Endometrium (tissue), 2 donors: Measurements from ENCODE around the gene SPON2.

Experiments used
- FAIRE-seq: peaks from 2 replicates; lab custom pipeline; 2012; peaks lifted over from hg19 to GRCh38; lab: Jason Lieb, UNC
- donor health status: control.
- donor health status: control.

The SPON2 gene

DNA sequence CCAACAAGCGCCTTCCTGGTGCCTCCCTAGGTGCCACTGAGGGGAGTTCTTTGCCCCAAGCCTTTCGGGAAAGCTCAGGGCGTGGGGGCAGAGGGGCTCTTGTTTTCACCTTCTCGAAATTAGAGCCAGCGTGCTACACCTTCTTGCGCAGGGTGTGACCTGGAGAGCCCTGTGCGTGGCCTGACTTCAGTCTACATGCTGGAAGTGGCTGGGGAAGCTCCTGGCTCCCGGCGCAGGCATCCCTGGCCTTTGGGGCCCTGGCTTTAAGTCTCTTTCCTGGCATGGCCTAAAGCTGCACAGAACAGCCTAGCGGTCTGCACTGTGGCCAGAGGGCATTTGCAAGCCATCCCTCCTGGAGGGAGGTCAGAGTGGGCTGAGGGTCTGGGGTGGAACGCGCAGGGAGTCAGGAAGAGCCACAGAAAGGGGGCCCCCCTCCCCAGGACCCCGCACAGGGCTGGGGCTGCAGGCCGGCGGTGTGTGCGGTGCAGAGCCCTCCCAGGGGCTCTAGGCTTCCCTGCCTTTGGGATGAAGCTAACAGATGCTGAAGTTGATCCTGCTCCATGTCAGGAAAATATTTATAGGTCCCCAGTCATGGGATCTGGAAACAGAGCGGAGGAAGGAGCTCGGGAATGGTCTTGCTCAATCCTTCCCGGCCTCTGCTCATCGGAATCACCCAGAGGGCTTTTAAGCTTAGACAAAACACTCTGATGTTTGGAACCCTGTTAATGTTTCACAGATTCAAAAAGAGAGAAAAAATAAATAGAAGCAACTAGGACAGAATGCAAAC, 781 bp upstream of the SPON2 start:
- peak; percentile 97 for FAIRE-seq

- FAIRE-seq, result no peak
Observed at GRCh38 chr4:1171311-1172227, 814 bp downstream of the SPON2 start.

GRCh38 chr4:1170976-1171310, 1.4 kb downstream of the SPON2 start:
- FAIRE-seq, result no peak

GRCh38 chr4:1170156-1170975, 2.0 kb downstream of the SPON2 start:
- FAIRE-seq, result no peak

GRCh38 chr4:1169691-1170096, 2.7 kb downstream of the SPON2 start:
- no peak for FAIRE-seq

GRCh38 chr4:1169171-1169671, 3.2 kb downstream of the SPON2 start:
- no peak for FAIRE-seq

DNA sequence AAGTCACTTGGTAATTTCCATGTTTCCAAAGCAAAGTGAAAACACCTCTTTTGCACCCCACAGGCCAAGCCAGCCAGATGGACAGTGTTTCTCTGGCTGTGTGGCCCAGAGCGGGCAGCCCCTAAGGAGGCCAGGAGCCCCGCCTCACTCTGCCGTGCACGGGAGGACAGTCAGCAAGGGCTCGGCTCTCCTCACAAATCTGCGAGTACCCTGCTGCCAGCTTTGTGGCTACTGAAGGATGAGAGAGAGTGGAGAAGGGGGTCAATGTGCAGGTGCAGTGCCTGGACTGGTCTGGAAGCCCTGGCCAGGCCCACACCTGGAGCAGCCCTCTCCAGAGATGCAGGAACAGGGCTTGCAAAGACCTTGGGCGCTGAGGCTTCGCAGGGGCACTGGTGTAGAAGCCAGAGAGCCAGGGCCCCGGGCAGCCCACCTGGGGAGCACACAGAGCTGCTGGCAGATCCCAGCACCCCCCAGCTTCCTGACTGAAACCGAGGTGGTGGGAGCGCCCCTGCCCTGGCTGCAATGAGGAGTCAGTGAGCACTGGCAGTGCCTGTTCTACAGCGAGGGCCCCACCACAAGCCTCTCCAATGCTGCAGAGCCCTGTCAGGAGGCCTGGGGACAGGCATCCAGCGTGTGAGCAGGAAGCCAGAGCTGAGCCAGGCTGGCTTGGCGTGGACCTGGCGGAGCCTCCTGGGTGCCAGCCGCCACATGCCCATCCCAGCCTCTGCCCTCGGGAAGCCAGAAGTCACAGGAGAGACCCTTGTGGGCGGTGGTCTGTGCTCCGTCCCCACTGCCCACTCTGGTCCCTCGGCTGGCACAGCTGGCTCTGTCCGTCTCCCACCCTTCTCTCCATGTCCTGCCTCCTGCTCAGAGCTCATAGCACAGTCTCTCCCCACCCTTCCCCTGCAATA, 3.9 kb downstream of the SPON2 start:
- FAIRE-seq, result no peak

- FAIRE-seq, result no peak
Observed at GRCh38 chr4:1167244-1167949, 5.0 kb downstream of the SPON2 start.

GRCh38 chr4:1166509-1167243, 5.7 kb downstream of the SPON2 start:
- FAIRE-seq, result no peak

GRCh38 chr4:1164956-1165545, 7.3 kb downstream of the SPON2 start:
- no peak for FAIRE-seq

DNA sequence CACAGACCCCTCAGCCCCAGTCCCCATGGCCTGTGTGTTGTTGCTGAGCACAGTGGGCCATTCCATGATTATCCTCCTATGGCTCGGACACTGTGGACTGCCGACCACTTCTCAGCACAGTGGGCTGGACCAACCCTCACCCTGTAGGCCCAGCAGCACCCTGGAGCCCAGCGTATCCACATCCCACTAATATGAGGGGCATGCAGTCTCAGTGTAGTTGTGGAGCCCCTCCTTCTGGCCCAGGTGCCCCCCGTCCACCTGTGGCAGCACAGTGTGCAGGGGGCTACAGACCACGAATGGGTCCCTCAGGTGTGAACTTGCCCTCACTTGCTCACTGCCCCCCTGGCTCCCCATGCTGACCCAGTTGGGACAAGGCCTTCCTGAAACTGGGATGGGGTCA, 7.9 kb downstream of the SPON2 start:
- FAIRE-seq, result no peak

- no peak for FAIRE-seq
Observed at GRCh38 chr4:1164040-1164439, 8.3 kb downstream of the SPON2 start.

DNA sequence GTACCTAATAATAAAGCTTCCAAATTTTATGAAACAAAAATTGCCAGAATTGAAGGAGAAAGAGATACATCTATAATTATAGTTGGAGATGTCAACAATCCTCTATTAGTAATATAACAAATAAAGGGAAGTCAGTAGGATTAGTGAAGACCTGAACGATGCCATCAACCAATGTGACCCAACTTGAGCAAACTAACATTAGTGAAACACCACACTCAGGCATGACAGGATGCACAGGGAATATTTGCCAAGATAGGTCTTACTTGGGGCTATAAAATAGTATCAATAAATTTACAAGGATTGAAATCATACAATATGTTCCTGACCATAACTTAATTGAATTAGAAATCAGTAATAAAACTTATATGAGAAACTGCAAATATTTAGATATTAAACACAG, 12.0 kb downstream of the SPON2 start:
- no peak for FAIRE-seq

- no peak for FAIRE-seq
Observed at GRCh38 chr4:1156069-1156468, 16.3 kb downstream of the SPON2 start.

- FAIRE-seq, result no peak
Observed at GRCh38 chr4:1155314-1155713, 17.1 kb downstream of the SPON2 start.

DNA sequence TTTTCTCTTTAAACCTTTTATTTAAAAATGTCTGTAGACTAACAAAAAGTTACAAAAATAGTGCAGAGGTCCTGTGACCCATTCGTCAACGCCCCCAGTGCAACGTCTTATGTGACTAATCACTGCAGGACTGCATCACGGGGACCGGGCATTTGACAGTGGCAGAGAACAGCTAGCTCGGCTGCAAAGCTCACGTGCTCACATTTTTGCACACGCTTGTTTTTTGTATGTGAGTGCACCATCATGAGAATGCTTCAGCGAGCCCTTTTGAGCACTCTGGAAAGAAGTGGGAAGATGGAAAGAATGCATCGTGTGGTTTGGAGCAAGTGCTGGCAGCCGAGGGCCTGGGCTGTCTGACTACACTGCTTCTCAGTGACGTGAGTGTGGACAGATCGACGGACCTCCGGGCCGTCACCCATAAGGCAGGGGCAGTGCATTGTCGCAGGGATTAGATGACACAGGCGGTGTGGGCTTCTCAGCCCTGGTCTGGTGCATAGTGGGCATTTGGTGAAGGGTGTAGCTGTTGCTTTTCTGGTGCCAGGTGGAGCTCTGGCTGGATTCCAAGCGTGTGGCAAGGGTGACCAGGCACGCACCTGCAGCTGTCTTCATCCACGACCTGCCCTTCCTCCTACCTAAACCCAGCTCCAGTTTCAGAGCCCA, 17.7 kb downstream of the SPON2 start:
- no peak for FAIRE-seq

DNA sequence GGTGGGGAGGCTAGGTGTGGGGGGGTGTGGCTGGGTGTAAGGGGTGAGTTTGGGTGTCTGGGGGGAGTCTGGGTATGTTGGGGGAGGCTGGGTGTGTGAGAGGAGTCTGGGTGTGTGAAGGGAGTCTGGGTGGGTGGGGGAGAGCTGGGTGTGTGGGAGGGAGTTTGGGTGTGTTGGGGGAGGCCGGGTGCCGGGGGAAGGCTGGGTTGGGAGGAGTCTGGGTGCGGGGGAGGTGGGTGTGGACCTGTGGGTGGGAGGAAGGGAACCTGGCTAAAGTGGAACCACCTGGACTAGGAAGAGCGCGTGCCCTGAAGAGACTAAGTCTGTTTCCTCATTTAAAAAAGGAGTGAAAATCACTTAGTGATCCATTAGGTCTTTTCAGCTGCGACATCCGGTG, 18.3 kb downstream of the SPON2 start:
- FAIRE-seq, result no peak

GRCh38 chr4:1153567-1154090, 18.8 kb downstream of the SPON2 start:
- FAIRE-seq, result no peak

DNA sequence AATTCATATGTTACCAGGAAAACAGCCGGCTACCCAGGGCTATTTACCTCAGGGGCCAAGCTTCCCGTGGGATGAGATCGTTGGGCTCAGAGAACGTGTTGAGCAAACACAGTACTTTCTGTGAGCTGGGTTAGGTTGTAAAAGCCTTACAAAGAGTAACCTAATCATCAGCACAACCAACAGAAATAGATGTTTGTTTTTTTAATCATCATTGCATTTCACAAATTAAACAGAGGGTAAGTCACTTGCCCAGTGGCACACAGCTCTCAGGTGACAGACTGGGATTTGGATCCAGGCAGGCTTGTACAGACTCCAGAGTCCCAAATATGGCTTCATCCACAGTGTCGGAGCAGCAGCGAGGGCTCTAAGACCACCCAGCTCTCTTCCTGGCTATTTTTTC, 20.1 kb downstream of the SPON2 start:
- FAIRE-seq, result no peak
